ENCODE measurements around the gene KLF11. TPM values are rescaled to one million over a fixed set of nuclear protein-coding genes. Genes with fewer than 3 reads are reported as not detected.
"Not testable (repeated sequence)": the region's sequence is repeated elsewhere in the genome, so short reads cannot be mapped to it uniquely, and the experiment has no call there.

The KLF11 gene
- total RNA-seq, 1 experiment from 2014 or later, result 6.9 TPM

DNA sequence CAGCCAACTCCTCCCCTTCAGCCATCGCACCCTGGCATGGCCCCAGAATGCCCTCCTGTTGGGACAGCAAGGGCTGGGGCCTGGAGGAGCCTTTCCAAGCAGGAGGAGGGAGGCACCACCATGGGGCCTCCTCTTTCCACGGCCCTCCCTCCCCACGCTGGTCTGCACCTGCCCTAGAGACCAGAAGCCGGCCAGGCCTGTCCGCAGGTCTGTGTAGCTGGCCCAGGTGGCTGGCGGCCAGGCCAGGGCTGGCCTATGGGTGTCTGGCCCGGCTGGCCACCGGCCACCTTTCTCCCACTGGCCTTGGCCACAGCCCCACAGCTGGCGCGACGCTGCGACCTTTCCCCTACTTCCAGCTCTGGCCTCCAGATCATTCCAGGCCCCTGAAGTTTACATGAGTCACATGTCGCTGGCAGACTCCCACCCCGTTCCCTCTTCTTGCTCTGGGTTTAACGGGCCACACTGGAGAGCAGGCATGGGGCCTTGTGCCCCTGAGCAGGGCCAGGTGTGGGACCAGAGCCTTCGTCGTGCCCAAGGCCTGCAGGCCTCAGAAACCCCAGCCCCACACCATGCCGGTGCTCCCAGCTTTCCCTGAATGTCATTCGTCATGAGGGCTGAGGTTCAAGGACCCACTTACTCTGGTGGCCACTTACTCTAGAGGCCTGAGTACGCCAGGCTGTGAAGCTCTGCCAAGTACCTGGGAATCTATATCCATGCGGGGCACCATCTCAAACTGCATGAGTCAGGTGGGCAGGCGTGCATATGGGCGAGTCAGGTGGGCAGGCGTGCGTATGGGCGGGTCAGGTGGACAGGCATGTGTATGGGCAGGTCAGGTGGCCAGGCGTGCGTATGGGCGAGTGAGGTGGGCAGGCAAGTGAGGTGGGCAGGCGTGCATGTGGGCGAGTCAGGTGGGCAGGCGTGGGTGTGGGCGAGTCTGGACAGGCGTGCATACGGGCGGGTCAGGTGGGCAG, 33.3 kb upstream of the KLF11 start:
- H3K36me3 Mint-ChIP-seq (ENCODE audit: insufficient read depth, unreplicated experiment), result no peaks in the 10 kb centered on the region
- no peaks in the 10 kb centered on the region for H3K9me3 Mint-ChIP-seq (ENCODE audit: low read depth, unreplicated experiment)
- H3K4me3 Mint-ChIP-seq (ENCODE audit: low read depth, unreplicated experiment), result no peak overlapping the region
- no peaks in the 10 kb centered on the region for H3K27me3 Mint-ChIP-seq (ENCODE audit: unreplicated experiment)
- H3K4me1 Mint-ChIP-seq (ENCODE audit: low read depth, unreplicated experiment), result no peaks in the 10 kb centered on the region
- TF ChIP-seq, protein P1, sequence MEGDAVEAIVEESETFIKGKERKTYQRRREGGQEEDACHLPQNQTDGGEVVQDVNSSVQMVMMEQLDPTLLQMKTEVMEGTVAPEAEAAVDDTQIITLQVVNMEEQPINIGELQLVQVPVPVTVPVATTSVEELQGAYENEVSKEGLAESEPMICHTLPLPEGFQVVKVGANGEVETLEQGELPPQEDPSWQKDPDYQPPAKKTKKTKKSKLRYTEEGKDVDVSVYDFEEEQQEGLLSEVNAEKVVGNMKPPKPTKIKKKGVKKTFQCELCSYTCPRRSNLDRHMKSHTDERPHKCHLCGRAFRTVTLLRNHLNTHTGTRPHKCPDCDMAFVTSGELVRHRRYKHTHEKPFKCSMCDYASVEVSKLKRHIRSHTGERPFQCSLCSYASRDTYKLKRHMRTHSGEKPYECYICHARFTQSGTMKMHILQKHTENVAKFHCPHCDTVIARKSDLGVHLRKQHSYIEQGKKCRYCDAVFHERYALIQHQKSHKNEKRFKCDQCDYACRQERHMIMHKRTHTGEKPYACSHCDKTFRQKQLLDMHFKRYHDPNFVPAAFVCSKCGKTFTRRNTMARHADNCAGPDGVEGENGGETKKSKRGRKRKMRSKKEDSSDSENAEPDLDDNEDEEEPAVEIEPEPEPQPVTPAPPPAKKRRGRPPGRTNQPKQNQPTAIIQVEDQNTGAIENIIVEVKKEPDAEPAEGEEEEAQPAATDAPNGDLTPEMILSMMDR (IDR thresholded peaks at IDR 0.05; ENCODE audit: unreplicated experiment), result no peak
- no TSS peak for BruUV-seq (replicated peaks)
- no peak for DNase-seq
- H3K27ac Mint-ChIP-seq (ENCODE audit: unreplicated experiment), result no peak overlapping the region
- CTCF ChIA-PET, result no interaction called here
- intact Hi-C loops (cut with micrococcal nuclease; ENCODE audit: unreplicated experiment), result no loop called here

DNA sequence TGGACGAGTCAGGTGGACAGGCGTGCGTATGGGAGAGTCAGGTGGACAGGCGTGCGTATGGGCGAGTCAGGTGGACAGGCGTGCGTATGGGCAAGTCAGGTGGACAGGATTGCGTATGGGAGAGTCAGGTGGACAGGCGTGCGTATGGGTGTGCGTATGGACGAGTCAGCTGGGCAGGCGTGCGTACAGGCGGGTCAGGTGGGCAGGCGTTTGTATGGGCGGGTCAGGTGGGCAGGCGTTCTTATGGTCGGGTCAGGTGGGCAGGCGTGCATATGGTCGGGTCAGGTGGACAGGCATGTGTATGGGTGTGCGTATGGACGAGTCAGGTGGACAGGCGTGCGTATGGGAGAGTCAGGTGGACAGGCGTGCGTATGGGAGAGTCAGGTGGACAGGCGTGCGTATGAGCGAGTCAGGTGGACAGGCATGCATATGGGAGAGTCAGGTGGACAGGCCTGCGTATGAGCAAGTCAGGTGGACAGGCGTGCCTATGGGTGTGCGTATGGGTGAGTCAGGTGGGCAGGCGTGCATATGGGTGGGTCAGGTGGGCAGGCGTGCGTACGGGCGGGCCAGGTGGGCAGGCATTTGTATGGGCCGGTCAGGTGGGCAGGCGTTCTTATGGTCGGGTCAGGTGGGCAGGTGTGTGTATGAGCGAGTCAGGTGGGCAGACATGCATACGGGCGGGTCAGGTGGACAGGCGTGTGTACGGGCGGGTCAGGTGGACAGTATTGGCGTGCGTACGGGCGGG, 32.3 kb upstream of the KLF11 start:
- H3K36me3 Mint-ChIP-seq (ENCODE audit: insufficient read depth, unreplicated experiment); H3K4me1 Mint-ChIP-seq (ENCODE audit: low read depth, unreplicated experiment); BruUV-seq (replicated peaks); DNase-seq; intact Hi-C loops (cut with micrococcal nuclease; ENCODE audit: unreplicated experiment); CTCF ChIA-PET; H3K27ac Mint-ChIP-seq (ENCODE audit: unreplicated experiment); H3K9me3 Mint-ChIP-seq (ENCODE audit: low read depth, unreplicated experiment); H3K4me3 Mint-ChIP-seq (ENCODE audit: low read depth, unreplicated experiment); H3K27me3 Mint-ChIP-seq (ENCODE audit: unreplicated experiment): not testable (repeated sequence)

DNA sequence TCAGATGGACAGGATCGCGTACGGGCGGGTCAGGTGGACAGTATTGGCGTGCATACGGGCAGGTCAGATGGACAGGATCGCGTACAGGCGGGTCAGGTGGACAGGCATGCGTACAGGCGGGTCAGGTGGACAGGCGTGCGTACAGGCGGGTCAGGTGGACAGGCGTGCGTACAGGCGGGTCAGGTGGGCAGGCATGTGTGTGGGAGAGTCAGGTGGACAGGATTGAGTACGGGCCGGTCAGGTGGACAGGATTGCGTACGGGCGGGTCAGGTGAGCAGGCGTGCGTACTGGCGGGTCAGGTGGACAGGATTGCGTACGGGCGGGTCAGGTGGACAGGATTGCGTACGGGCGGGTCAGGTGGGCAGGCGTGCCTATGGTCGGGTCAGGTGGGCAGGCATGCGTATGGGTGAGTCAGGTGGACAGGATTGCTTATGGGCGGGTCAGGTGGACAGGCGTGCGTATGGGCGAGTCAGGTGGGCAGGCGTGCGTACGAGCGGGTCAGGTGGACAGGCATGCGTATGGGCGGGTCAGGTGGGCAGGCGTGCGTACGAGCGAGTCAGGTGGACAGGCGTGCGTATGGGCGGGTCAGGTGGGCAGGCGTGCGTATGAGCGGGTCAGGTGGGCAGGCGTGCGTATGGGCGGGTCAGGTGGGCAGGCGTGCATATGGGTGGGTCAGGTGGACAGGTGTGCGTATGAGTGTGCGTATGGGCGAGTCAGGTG, 31.6 kb upstream of the KLF11 start:
- BruUV-seq (replicated peaks); CTCF ChIA-PET; H3K27ac Mint-ChIP-seq (ENCODE audit: unreplicated experiment); H3K4me3 Mint-ChIP-seq (ENCODE audit: low read depth, unreplicated experiment); intact Hi-C loops (cut with micrococcal nuclease; ENCODE audit: unreplicated experiment); H3K36me3 Mint-ChIP-seq (ENCODE audit: insufficient read depth, unreplicated experiment); H3K9me3 Mint-ChIP-seq (ENCODE audit: low read depth, unreplicated experiment); H3K4me1 Mint-ChIP-seq (ENCODE audit: low read depth, unreplicated experiment); H3K27me3 Mint-ChIP-seq (ENCODE audit: unreplicated experiment); DNase-seq: not testable (repeated sequence)

DNA sequence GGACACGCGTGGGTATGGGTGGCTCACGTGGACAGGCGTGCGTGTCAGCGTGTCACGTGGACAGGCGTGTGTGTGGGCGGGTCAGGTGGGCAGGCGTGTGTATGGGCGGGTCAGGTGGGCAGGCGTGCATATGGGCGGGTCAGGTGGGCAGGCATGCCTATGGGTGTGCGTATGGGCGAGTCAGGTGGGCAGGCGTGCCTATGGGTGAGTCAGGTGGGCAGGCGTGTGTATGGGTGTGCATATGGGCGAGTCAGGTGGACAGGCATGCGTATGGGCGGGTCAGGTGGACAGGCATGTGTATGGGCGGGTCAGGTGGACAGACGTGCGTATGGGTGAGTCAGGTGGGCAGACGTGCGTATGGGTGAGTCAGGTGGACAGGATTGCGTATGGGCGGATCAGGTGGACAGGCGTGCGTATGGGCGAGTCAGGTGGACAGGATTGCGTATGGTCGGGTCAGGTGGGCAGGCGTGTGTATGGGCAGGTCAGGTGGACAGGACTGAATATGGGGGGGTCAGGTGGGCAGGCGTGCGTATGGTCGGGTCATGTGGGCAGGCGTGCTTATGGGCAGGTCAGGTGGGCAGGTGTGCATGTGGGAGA, 30.9 kb upstream of the KLF11 start:
- H3K27me3 Mint-ChIP-seq (ENCODE audit: unreplicated experiment); CTCF ChIA-PET; H3K27ac Mint-ChIP-seq (ENCODE audit: unreplicated experiment); H3K4me3 Mint-ChIP-seq (ENCODE audit: low read depth, unreplicated experiment); DNase-seq; BruUV-seq (replicated peaks); H3K4me1 Mint-ChIP-seq (ENCODE audit: low read depth, unreplicated experiment); H3K36me3 Mint-ChIP-seq (ENCODE audit: insufficient read depth, unreplicated experiment); H3K9me3 Mint-ChIP-seq (ENCODE audit: low read depth, unreplicated experiment); intact Hi-C loops (cut with micrococcal nuclease; ENCODE audit: unreplicated experiment): not testable (repeated sequence)

DNA sequence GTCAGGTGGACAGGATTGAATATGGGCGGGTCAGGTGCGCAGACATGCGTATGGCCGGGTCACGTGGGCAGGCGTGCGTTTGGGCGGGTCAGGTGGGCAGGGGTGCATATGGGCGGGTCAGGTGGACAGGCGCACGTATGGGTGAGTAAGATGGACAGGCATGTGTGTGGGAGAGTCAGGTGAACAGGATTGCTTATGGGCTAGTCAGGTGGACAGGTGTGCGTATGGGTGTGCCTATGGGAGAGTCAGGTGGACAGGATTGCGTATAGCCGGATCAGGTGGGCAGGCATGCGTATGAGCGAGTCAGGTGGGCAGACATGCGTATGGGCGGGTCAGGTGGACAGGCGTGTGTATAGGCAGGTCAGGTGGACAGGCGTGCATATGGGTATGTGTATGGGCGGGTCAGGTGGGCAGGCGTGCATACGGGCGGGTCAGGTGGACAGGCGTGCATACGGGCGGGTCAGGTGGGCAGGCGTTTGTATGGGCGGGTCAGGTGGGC, 30.3 kb upstream of the KLF11 start:
- no peaks in the 10 kb centered on the region for H3K27me3 Mint-ChIP-seq (ENCODE audit: unreplicated experiment)
- H3K27ac Mint-ChIP-seq (ENCODE audit: unreplicated experiment), result no peak overlapping the region
- no peak overlapping the region for H3K4me3 Mint-ChIP-seq (ENCODE audit: low read depth, unreplicated experiment)
- H3K9me3 Mint-ChIP-seq (ENCODE audit: low read depth, unreplicated experiment), result no peaks in the 10 kb centered on the region
- CTCF ChIA-PET, result no interaction called here
- no peaks in the 10 kb centered on the region for H3K36me3 Mint-ChIP-seq (ENCODE audit: insufficient read depth, unreplicated experiment)
- TF ChIP-seq, protein P1 (IDR thresholded peaks at IDR 0.05; ENCODE audit: unreplicated experiment), result no peak
- no TSS peak for BruUV-seq (replicated peaks)
- DNase-seq, result no peak
- no peaks in the 10 kb centered on the region for H3K4me1 Mint-ChIP-seq (ENCODE audit: low read depth, unreplicated experiment)
- intact Hi-C loops (cut with micrococcal nuclease; ENCODE audit: unreplicated experiment), result no loop called here

DNA sequence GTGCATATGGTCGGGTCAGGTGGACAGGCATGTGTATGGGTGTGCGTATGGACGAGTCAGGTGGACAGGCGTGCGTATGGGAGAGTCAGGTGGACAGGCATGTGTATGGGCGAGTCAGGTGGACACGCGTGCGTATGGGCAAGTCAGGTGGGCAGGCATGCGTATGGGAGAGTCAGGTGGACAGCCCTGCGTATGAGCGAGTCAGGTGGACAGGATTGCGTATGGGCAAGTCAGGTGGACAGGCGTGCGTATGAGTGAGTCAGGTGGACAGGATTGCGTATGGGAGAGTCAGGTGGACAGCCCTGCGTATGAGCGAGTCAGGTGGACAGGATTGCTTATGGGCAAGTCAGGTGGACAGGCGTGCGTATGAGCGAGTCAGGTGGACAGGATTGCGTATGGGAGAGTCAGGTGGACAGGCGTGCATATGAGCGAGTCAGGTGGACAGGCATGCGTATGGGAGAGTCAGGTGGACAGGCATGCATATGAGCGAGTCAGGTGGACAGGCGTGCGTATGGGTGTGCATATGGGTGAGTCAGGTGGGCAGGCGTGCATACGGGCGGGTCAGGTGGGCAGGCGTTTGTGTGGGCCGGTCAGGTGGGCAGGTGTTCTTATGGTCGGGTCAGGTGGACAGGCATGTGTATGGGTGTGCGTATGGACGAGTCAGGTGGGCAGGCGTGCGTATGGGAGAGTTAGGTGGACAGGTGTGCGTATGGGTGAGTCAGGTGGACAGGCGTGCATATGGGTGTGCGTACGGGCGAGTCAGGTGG, 29.5 kb upstream of the KLF11 start:
- intact Hi-C loops (cut with micrococcal nuclease; ENCODE audit: unreplicated experiment); BruUV-seq (replicated peaks); DNase-seq; H3K27ac Mint-ChIP-seq (ENCODE audit: unreplicated experiment); H3K36me3 Mint-ChIP-seq (ENCODE audit: insufficient read depth, unreplicated experiment); CTCF ChIA-PET; H3K9me3 Mint-ChIP-seq (ENCODE audit: low read depth, unreplicated experiment); H3K27me3 Mint-ChIP-seq (ENCODE audit: unreplicated experiment); H3K4me1 Mint-ChIP-seq (ENCODE audit: low read depth, unreplicated experiment); H3K4me3 Mint-ChIP-seq (ENCODE audit: low read depth, unreplicated experiment): not testable (repeated sequence)

All from Calu3 (cell line).